GM21717 (cell line): ENCODE data around the gene TYRO3.
"Not testable (repeated sequence)": the region's sequence is repeated elsewhere in the genome, so short reads cannot be mapped to it uniquely, and the experiment has no call there.

Source experiments
- ATAC-seq: cut with Tn5 transposase; IDR thresholded peaks from one replicate; pipeline ENCODE4 v1.9.1; 2021; ENCODE audit warnings: mild to moderate bottlenecking, moderate library complexity; ENCODE audit not compliant: unreplicated experiment

TYRO3 gene

DNA sequence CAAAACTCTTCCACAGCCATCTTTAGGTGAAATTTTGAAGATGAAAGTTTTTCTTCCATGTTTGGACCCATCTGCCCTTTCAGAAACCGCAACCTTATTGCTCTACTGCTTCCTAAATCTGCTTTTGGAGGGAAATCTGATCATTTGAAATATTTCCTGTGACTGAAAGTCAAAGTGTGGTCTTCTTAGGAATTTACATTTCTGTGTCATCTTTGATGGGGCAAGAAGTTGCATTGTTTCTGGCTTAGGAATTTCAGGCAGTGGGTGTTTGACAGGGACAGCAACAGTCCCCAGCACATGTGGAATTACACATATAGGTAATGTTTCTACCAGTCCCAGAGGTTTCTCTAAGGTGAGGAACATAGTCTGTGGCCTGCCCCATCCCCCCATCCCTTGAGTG, 5.3 kb upstream of the TYRO3 start:
- ATAC-seq: no peak

- no peak for ATAC-seq
Measured at GRCh38 chr15:41554343-41554742, 4.7 kb upstream of the TYRO3 start.

DNA sequence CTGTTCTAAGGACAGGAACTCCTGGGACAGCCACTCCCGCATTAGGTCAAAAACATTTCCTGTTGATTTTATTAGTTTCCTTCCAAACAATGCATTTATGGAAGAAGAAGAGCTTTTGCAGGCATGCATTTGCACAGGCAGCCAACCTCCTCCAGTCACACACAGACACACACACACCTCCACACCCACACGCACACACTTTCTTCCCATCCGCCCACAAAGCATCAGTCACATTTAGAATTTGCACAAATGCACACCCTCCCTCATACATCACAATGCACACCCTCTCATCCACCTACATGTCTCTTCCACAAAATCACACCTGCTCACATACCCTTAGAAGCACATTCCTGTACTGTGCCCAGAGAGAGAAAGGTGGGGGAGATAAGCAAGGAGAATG, 4.1 kb upstream of the TYRO3 start:
- no peak for ATAC-seq

GRCh38 chr15:41556677-41557076, 2.3 kb upstream of the TYRO3 start:
- no peak for ATAC-seq

- ATAC-seq: no peak
Measured at GRCh38 chr15:41557673-41558399, 1.2 kb upstream of the TYRO3 start.

GRCh38 chr15:41559239-41559782, 299 bp downstream of the TYRO3 start:
- no peak for ATAC-seq

DNA sequence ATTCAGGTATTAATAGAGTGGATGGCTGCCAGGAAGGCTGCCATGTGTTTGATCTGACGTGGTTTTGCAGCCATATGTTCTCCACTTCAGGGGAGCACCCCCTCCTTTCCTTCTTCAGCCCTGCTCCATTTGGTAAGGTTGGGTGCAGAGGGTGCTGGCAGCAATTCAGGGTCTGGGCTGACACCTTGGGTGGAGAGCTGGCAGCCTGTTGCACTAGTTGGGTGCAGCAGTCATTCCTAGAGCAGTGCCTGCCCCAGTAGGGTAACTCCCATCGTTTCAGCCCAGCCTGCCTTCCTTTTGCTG, 1.5 kb downstream of the TYRO3 start:
- ATAC-seq: no peak

GRCh38 chr15:41561104-41561776, 2.2 kb downstream of the TYRO3 start:
- ATAC-seq: no peak

- ATAC-seq: no peak
Measured at GRCh38 chr15:41561777-41562145, 2.7 kb downstream of the TYRO3 start.

GRCh38 chr15:41562244-41562643, 3.2 kb downstream of the TYRO3 start:
- no peak for ATAC-seq

DNA sequence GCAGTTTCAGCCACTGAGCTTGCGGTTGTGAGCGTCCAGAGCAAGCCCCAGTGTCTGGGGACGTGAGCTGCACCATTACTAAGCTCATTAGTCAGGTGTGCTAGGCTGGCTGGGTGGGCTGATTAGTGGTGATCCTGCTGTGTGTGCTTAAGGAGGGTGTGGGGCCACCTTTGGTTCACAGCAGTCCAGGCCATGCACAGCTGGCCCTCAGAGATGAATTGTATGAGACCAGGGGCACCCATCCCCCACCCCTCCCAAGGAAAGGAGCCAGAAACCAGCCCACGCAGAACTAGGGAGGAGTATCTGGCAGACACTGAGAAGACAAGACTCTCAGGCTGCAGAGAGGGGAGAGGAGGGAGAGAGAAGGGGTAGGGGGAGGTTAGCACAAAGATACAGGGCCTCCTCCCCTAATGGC, 3.8 kb downstream of the TYRO3 start:
- no peak for ATAC-seq

DNA sequence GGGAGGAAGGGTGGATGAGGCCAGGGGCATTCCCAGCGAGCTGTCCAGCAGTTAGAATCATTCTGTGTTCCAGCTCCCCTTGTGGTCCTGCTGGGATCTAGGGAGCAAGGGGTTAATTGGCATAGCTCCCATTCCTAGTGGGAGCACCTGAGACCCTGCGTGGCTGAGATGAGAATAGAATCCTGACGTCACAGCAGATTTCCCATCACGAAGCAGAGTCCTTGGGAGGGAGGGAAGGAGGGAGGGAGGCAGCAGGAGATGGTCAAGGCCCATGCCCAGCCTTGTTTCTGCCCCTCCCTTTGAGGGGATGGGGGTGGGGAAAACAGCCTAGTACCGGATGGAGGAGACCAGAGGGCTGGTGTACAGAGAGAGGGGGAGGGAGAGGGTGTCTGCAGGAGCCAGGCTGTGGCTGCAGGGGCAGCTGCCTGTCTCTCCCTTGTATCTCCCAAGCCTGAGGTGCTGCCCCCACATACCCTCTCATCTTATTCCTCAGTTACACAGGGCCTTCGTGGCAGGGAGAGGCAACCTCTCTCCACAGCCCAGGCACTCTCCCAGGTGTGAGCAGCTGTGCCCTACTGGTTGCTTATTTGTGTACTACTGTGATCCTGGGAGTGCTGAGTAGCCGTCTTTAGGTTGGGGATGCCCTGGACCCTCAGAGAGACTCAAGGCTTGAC, 5.4 kb downstream of the TYRO3 start:
- ATAC-seq: no peak

GRCh38 chr15:41564960-41565502, 6.0 kb downstream of the TYRO3 start:
- ATAC-seq: no peak

GRCh38 chr15:41565702-41566101, 6.7 kb downstream of the TYRO3 start:
- no peak for ATAC-seq

GRCh38 chr15:41566121-41566885, 7.3 kb downstream of the TYRO3 start:
- ATAC-seq: no peak

DNA sequence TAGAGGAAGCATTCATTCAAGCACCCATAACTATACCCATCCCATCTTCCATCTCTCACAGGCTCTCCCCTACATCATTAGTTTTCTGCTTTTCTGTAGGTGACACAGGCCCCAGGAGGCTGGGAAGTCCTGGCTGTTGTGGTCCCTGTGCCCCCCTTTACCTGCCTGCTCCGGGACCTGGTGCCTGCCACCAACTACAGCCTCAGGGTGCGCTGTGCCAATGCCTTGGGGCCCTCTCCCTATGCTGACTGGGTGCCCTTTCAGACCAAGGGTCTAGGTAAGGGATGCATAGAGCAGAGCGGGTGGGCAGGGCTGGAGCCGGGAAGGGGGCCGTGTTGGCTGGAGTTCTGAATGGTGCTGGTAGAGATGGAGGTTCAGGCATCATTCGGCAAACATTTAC, 8.2 kb downstream of the TYRO3 start:
- ATAC-seq: no peak

- no peak for ATAC-seq
Measured at GRCh38 chr15:41567862-41568261, 8.8 kb downstream of the TYRO3 start.

GRCh38 chr15:41568350-41569017, 9.5 kb downstream of the TYRO3 start:
- ATAC-seq: no peak

DNA sequence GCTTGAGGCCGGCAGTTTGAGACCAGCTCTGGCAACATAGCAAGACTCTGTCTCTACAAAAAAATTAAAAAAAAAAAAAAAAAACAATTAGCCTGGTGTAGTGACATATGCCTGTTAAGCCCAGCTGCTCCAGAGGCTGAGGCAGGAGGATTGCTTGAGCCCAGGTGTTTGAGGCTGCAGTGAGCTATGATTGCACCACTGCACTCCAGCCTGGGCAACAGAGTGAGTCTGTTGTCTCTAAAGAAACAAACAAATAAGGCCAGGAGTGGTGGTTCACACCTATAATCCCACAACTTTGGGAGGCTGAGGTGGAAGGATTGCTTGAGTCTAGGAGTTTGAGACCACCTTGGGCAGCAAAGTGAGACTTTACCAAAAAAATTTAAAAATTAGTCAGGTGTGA, 10.2 kb downstream of the TYRO3 start:
- ATAC-seq: not testable (repeated sequence)

GRCh38 chr15:41570764-41571163, 11.8 kb downstream of the TYRO3 start:
- no peak for ATAC-seq
